ENCODE data around the gene PI4KA. TPM values are rescaled to one million over a fixed set of nuclear protein-coding genes. Genes with fewer than 3 reads are reported as not detected.

PI4KA gene
- total and polyA plus RNA-seq, 2 of the 13 experiments (the other 11 are each of a cell fraction or from before 2014, with no cell fraction given), result 27.4 to 56.4 TPM

DNA sequence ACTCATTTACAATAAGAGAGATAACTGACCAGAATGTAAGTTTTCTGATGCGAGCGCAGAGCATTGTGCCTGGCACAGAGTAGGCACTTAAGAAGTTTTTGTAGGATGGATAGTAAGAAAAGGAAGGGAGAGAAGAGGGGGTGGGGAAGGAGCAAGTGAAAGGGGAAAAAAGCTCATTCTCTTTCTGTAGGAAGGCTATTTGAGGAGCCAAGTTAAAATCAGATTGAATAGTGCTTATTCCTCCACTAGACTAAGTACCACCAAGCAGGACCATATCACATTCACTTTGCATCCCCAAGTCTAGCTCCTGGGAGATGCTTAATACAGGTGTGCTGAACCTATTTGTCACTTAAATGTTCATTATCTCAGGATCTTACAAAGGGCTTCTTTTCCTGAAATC lies 44.5 kb upstream of the PI4KA start:
- H3K36me3 ChIP-seq (replicated peaks in 1 of 2; ENCODE audit: control insufficient read depth in 1 of 2, insufficient read depth in 2 of 2, low read length in 2 of 2), result no peaks in the 10 kb centered on the region
- 73% methylated on average over 2 of the region's 2 CpGs for WGBS (ENCODE audit: low lambda C conversion rate)
- H3K4me1 ChIP-seq (ENCODE audit: insufficient read depth, low read length), result peaks cover 36% of the 10 kb centered on the region
- no peaks in the 10 kb centered on the region for H3K9me3 ChIP-seq (ENCODE audit: low read length)
- FAIRE-seq (no peak), DNase-seq (ENCODE audit: low spot score) (no peak), ATAC-seq (no peak)
- ChIA-PET POLR2A (no interaction called here), CTCF (ENCODE audit: low intra/inter-chr PET ratio, low total read pairs) (no interaction called here)
- H3K79me2 ChIP-seq (ENCODE audit: insufficient read depth, low read length), result no peaks in the 10 kb centered on the region
- in situ Hi-C loops (cut with HindIII; ENCODE audit: extremely low pct_ligation_motif_present, low pct_unique_long_range_greater_than_20kb) (no loop called here), intact Hi-C loops (cut with micrococcal nuclease; ENCODE audit: unreplicated experiment) (no loop called here)
- no peaks in the 10 kb centered on the region; a peak in 1 of 5 replicates for H3K27me3 ChIP-seq (ENCODE audit: control insufficient read depth in 1 of 2, insufficient read depth in 2 of 2, low read length in 2 of 2)
- no peak overlapping the region for H3K9ac ChIP-seq (ENCODE audit: insufficient read depth, low read depth, low read length)
- H3K4me3 ChIP-seq (replicated peaks in 1 of 3; ENCODE audit: insufficient read depth in 1 of 3, low read depth in 2 of 3, low read length in 3 of 3), result no peak overlapping the region
- no TSS peak for BruUV-seq (replicated peaks)
- H4K20me1 ChIP-seq (ENCODE audit: insufficient read depth, low read length), result no peaks in the 10 kb centered on the region
- H3K4me2 ChIP-seq (ENCODE audit: low read depth, low read length), result no peak overlapping the region
- H3K27ac ChIP-seq (ENCODE audit: extremely low read length, insufficient read depth, low read length), result no peak overlapping the region
- H2AFZ ChIP-seq (ENCODE audit: low read length), result no peak overlapping the region
- TF ChIP-seq NFKBIZ (CRISPR knock-in tag; IDR thresholded peaks at IDR 0.05) (no peak), KDM5A (IDR thresholded peaks at IDR 0.05; ENCODE audit: borderline replicate concordance, low read length) (no peak), TARDBP (CRISPR knock-in tag; IDR thresholded peaks at IDR 0.05) (no peak), AGO2 (optimal IDR thresholded peaks at IDR 0.05; ENCODE audit: low read depth, low read length) (no peak), GPN1 (CRISPR knock-in tag; IDR thresholded peaks at IDR 0.05; ENCODE audit: borderline replicate concordance) (no peak), RFXANK (CRISPR knock-in tag; IDR thresholded peaks at IDR 0.05) (no peak), ATF1 (CRISPR knock-in tag; IDR thresholded peaks at IDR 0.05) (no peak), ZFX (CRISPR knock-in tag; IDR thresholded peaks at IDR 0.05; ENCODE audit: low read depth) (no peak), ZNF317 (CRISPR knock-in tag; IDR thresholded peaks at IDR 0.05) (no peak)
- TF ChIP-seq, protein P1, sequence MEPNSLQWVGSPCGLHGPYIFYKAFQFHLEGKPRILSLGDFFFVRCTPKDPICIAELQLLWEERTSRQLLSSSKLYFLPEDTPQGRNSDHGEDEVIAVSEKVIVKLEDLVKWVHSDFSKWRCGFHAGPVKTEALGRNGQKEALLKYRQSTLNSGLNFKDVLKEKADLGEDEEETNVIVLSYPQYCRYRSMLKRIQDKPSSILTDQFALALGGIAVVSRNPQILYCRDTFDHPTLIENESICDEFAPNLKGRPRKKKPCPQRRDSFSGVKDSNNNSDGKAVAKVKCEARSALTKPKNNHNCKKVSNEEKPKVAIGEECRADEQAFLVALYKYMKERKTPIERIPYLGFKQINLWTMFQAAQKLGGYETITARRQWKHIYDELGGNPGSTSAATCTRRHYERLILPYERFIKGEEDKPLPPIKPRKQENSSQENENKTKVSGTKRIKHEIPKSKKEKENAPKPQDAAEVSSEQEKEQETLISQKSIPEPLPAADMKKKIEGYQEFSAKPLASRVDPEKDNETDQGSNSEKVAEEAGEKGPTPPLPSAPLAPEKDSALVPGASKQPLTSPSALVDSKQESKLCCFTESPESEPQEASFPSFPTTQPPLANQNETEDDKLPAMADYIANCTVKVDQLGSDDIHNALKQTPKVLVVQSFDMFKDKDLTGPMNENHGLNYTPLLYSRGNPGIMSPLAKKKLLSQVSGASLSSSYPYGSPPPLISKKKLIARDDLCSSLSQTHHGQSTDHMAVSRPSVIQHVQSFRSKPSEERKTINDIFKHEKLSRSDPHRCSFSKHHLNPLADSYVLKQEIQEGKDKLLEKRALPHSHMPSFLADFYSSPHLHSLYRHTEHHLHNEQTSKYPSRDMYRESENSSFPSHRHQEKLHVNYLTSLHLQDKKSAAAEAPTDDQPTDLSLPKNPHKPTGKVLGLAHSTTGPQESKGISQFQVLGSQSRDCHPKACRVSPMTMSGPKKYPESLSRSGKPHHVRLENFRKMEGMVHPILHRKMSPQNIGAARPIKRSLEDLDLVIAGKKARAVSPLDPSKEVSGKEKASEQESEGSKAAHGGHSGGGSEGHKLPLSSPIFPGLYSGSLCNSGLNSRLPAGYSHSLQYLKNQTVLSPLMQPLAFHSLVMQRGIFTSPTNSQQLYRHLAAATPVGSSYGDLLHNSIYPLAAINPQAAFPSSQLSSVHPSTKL (CRISPR knock-in tag; IDR thresholded peaks at IDR 0.05), result no peak
- TF ChIP-seq, protein P2, sequence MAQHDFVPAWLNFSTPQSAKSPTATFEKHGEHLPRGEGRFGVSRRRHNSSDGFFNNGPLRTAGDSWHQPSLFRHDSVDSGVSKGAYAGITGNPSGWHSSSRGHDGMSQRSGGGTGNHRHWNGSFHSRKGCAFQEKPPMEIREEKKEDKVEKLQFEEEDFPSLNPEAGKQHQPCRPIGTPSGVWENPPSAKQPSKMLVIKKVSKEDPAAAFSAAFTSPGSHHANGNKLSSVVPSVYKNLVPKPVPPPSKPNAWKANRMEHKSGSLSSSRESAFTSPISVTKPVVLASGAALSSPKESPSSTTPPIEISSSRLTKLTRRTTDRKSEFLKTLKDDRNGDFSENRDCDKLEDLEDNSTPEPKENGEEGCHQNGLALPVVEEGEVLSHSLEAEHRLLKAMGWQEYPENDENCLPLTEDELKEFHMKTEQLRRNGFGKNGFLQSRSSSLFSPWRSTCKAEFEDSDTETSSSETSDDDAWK (CRISPR knock-in tag; IDR thresholded peaks at IDR 0.05), result no peak
- TF ChIP-seq, protein P3, sequence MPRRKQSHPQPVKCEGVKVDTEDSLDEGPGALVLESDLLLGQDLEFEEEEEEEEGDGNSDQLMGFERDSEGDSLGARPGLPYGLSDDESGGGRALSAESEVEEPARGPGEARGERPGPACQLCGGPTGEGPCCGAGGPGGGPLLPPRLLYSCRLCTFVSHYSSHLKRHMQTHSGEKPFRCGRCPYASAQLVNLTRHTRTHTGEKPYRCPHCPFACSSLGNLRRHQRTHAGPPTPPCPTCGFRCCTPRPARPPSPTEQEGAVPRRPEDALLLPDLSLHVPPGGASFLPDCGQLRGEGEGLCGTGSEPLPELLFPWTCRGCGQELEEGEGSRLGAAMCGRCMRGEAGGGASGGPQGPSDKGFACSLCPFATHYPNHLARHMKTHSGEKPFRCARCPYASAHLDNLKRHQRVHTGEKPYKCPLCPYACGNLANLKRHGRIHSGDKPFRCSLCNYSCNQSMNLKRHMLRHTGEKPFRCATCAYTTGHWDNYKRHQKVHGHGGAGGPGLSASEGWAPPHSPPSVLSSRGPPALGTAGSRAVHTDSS (CRISPR knock-in tag; conservative IDR thresholded peaks at IDR 0.05), result no peak
- TF ChIP-seq, protein P4, sequence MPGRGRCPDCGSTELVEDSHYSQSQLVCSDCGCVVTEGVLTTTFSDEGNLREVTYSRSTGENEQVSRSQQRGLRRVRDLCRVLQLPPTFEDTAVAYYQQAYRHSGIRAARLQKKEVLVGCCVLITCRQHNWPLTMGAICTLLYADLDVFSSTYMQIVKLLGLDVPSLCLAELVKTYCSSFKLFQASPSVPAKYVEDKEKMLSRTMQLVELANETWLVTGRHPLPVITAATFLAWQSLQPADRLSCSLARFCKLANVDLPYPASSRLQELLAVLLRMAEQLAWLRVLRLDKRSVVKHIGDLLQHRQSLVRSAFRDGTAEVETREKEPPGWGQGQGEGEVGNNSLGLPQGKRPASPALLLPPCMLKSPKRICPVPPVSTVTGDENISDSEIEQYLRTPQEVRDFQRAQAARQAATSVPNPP (CRISPR knock-in tag; IDR thresholded peaks at IDR 0.05), result no peak
- TF ChIP-seq, protein P5, sequence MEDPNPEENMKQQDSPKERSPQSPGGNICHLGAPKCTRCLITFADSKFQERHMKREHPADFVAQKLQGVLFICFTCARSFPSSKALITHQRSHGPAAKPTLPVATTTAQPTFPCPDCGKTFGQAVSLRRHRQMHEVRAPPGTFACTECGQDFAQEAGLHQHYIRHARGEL (CRISPR knock-in tag; IDR thresholded peaks at IDR 0.05), result no peak
- TF ChIP-seq, protein P6, sequence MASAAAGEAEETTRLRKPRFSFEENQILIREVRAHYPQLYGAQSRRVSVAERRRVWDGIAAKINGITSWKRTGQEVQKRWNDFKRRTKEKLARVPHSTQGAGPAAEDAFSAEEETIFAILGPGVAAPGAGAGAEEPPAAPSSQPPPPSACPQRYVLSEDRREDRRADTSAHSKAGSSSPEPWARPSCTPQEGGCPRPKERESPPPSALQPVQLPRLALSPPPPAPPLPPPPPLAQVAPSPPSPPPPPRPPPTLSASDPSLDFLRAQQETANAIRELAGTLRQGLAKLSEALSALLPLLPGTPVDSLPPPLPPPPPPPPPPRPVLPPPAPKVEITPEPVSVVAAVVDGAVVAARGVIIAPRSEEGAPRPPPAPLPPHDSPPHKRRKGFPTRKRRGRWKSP (CRISPR knock-in tag; IDR thresholded peaks at IDR 0.05), result no peak

Data from HepG2 (cell line).